Measurements from ENCODE around the gene TCF4. TPM values are rescaled to one million over a fixed set of nuclear protein-coding genes. Genes with fewer than 3 reads are reported as not detected.
A peak's percentile ranks its signal among the peaks of the same experiment; 100 is the strongest.

The TCF4 gene
- total RNA-seq, 1 donor = 84.6 TPM

DNA sequence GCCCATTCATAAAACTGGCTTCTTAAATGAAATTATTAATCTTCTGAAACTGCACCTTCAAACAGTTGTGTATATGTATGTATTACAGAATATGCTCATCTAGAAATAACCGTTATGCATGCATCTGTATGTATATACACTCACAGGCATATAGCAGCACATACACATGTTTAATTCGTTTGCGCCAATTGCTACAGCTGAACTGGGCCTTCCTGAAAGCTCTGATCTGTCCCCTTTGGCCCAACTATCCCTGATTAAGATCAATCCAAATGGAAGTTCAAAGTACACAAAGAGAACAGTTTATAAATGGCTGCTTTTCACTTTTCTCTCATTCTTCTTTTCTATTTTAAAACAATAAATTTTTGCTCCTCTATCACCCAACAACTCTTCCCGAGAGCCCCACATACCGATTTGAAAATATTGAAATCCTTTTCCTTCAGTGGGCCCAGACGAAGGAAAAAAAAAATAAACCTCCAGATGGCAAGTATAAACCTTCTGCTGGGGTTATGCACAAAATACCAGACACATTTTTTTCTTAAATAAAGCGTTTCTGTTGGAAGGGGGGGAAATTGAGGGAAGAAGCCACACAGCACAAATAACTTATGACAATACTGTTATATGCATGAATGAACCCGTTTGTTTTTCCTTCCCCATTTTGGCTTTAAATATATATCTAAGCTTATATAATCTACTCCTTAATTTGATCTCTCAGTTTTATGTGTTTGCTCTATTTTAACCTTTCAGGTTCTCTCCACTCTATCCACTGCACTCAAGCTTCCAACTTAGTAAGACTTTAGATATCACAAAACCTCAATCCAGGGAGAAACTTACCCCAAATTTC is 267.3 kb downstream of the TCF4 start:
- peak overlapping the region; percentile 75 for H3K4me3 ChIP-seq (ENCODE audit: low read depth, low read length)
- DNase-seq (ENCODE audit: low read depth) = peak; percentile 51
- TF ChIP-seq, protein P1, sequence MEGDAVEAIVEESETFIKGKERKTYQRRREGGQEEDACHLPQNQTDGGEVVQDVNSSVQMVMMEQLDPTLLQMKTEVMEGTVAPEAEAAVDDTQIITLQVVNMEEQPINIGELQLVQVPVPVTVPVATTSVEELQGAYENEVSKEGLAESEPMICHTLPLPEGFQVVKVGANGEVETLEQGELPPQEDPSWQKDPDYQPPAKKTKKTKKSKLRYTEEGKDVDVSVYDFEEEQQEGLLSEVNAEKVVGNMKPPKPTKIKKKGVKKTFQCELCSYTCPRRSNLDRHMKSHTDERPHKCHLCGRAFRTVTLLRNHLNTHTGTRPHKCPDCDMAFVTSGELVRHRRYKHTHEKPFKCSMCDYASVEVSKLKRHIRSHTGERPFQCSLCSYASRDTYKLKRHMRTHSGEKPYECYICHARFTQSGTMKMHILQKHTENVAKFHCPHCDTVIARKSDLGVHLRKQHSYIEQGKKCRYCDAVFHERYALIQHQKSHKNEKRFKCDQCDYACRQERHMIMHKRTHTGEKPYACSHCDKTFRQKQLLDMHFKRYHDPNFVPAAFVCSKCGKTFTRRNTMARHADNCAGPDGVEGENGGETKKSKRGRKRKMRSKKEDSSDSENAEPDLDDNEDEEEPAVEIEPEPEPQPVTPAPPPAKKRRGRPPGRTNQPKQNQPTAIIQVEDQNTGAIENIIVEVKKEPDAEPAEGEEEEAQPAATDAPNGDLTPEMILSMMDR (IDR thresholded peaks at IDR 0.05; ENCODE audit: insufficient read depth, low read depth, low read length) = no peak

DNA sequence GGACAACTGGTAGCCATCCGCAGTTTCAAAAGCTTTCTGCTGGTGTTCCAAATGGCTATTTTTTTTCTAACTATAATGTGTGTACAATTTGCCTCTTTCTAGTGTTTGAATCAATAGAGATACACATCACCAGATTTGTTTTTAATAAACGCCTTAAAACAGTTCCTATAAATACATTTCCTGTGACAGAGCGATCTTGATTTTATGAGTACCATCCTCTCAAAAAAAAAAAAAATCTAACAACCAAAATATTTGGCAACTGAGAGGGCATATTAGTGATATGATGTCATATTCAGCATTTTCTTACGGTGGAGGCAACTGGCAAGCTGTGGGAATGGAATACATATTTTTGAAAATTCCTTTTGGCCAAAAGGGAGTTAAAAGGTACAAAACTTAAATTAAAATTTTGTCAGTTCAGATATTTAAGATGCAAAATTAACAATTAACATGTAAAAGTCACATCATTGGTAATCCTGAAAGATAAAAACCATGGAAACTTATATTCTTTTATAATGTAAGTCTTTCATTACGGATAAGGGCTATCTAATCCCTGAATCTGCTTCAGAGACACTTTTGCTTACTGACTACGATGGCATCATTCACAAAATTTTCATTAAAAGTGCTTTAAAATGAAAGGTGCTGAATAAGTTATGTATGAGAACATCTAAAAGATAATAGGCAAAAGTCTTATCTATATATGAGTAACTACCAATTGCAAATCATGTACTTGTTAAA is 268.4 kb downstream of the TCF4 start:
- peak overlapping the region; percentile 75 for H3K4me3 ChIP-seq (ENCODE audit: low read depth, low read length)
- DNase-seq (ENCODE audit: low read depth) = peak; percentile 66
- TF ChIP-seq, protein P1 (IDR thresholded peaks at IDR 0.05; ENCODE audit: insufficient read depth, low read depth, low read length) = no peak

DNA sequence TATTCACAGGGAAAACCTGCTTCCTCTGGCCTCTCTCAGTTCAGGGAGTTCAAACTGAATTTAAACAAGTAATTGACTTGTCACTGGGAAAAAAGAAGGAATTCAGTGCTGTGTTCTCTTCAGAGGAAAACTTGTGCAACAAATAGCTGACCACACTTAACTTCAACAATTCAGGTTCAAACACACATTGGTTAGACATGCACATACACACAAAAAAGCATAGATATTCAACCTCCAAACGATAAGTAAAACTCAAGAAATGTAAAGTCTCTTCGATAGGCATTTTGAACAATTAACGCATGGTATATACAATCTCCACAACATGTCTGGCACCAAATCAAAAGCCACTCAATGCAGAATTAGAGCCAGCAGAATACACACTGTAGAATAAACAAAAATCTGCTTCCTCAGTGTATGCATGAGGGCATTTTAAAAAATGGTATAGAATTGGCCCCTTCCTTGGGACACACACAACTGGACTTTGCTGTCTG is 269.0 kb downstream of the TCF4 start:
- peak overlapping the region; percentile 75 for H3K4me3 ChIP-seq (ENCODE audit: low read depth, low read length)
- peak; percentile 88 for DNase-seq (ENCODE audit: low read depth)
- TF ChIP-seq, protein P1 (IDR thresholded peaks at IDR 0.05; ENCODE audit: insufficient read depth, low read depth, low read length) = no peak

DNA sequence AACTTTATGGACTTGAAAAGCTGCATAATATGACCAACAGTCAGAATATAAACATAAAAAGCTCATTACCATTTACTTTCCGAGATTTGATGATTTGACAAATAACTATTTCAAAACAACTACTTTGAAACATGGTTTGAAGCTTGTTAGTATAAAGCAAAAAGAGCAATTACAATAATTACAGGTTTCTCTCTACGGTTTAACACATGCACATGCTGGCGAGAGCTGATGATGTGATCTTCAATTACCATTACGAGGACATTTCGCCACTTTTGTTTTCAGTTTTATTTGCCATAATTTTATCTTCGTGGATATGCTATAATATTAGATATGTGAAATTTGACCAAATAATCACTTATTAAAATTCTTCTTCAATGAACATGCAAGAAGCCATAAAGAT is 270.1 kb downstream of the TCF4 start:
- DNase-seq (ENCODE audit: low read depth) = peak; percentile 23
- TF ChIP-seq, protein P1 (IDR thresholded peaks at IDR 0.05; ENCODE audit: insufficient read depth, low read depth, low read length) = no peak
- H3K4me3 ChIP-seq (ENCODE audit: low read depth, low read length) = peak overlapping the region; percentile 34

DNA sequence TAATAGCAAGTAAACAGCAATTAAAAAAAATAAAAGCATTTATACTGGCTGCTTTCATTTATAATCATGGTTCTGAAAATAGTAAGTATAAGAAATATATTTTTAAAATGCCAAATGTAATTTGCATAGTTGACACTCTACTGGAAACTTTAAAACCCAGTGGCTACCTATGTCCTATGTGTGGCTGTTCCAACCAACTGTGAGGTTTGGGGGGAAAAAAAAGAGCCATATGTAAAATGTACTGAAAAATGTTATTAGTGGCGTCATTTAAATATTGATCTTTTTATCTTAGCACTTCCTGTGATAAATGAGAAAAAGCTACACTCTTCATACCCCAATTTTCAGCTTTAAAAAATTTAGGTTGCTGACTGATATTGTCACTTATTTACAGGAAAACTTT is 270.7 kb downstream of the TCF4 start:
- no peak for DNase-seq (ENCODE audit: low read depth)
- TF ChIP-seq, protein P1 (IDR thresholded peaks at IDR 0.05; ENCODE audit: insufficient read depth, low read depth, low read length) = no peak
- H3K4me3 ChIP-seq (ENCODE audit: low read depth, low read length) = no peak overlapping the region

DNA sequence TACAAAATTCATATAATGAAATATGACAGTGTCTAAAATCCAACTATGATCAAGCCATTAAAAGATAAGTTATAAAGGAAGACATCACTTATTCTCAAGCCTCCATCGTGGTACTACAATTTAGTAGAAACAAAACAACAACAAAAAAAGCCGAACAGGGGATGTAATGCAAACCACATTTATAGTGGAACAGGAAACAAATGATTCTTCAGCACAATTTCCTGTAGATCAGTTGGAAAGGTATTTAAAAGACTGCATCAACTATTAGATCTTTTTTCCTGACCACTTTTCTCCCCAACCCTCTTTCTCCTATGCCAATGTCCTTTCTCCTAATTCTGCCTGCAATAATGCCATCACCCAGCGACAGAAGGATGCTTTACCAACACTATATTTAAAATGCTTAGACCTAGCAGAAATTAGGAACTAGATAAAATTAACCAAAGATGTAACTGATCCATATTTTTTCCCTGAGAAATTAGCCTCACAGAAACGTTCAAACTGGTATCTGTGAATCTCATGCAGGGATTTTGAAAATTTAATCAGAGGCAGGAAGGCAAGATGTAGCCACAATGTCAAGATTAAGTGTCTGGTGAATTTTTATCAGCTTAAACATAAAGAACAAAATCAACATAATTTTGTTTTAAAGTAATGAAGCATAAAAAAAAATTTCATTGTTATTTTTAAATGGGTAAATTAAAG is 271.4 kb downstream of the TCF4 start:
- TF ChIP-seq, protein P1 (IDR thresholded peaks at IDR 0.05; ENCODE audit: insufficient read depth, low read depth, low read length) = no peak
- no peak for DNase-seq (ENCODE audit: low read depth)
- H3K4me3 ChIP-seq (ENCODE audit: low read depth, low read length) = no peak overlapping the region
